ENCODE measurements around the gene HBD. TPM values are rescaled to one million over a fixed set of nuclear protein-coding genes. Genes with fewer than 3 reads are reported as not detected.

The HBD gene
- total and polyA plus RNA-seq, 9 of the 15 experiments (the other 6 are each of a cell fraction or from before 2014, with no cell fraction given) = 11.8 to 169 (median 36.0) TPM

DNA sequence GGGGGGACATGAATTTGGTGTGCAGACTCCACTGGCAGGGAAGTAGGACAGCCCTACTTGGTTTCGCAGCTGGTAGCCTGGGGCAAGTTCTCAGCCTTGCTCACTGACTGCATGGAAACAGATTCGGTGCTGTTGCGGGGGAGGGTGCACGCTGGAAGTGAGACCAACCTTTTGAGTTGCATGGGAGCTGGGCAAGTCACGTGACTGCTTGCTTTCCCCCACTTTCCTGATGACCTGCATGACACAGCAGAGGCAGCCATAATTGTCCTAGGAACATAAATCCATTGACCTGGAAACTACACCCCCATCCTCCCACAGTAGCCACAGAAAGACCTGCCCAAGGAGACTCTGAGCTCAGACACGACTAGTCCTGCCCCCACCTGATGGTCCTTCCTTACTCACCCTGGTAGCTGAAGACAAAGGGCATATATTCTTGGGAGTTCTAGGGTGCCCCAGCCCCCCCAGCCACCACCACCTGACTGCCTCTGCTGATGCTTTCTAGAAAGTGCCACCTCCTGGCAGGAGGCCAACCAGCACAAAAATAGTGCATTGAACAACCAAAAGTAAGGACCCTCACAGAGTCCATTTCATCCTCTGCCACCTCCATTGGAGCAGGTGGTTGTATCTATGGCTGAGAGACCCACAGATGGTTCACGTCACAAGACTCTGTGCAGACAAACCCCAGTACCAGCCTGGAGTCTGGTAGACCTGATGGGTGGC lies 24.4 kb upstream of the HBD start (continued):
- peak; percentile 61; the same call in 1 of the 2 replicates for TF ChIP-seq JUND (IDR thresholded peaks at IDR 0.05; ENCODE audit: borderline replicate concordance, low read depth, low read length)
- TF ChIP-seq JUND (tag; IDR thresholded peaks at IDR 0.05; ENCODE audit: borderline replicate concordance, low read depth, low read length) = no peak
- TF ChIP-seq ARNT (IDR thresholded peaks at IDR 0.05) = peak in 1 of 2 experiments; percentile 42; a peak in 1 of 4 replicates
- TF ChIP-seq, protein P1, sequence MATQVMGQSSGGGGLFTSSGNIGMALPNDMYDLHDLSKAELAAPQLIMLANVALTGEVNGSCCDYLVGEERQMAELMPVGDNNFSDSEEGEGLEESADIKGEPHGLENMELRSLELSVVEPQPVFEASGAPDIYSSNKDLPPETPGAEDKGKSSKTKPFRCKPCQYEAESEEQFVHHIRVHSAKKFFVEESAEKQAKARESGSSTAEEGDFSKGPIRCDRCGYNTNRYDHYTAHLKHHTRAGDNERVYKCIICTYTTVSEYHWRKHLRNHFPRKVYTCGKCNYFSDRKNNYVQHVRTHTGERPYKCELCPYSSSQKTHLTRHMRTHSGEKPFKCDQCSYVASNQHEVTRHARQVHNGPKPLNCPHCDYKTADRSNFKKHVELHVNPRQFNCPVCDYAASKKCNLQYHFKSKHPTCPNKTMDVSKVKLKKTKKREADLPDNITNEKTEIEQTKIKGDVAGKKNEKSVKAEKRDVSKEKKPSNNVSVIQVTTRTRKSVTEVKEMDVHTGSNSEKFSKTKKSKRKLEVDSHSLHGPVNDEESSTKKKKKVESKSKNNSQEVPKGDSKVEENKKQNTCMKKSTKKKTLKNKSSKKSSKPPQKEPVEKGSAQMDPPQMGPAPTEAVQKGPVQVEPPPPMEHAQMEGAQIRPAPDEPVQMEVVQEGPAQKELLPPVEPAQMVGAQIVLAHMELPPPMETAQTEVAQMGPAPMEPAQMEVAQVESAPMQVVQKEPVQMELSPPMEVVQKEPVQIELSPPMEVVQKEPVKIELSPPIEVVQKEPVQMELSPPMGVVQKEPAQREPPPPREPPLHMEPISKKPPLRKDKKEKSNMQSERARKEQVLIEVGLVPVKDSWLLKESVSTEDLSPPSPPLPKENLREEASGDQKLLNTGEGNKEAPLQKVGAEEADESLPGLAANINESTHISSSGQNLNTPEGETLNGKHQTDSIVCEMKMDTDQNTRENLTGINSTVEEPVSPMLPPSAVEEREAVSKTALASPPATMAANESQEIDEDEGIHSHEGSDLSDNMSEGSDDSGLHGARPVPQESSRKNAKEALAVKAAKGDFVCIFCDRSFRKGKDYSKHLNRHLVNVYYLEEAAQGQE (IDR thresholded peaks at IDR 0.05; ENCODE audit: borderline replicate concordance) = peak; percentile 57
- TF ChIP-seq, protein P1 (CRISPR knock-in tag; IDR thresholded peaks at IDR 0.05; ENCODE audit: low read depth) = no peak
- TF ChIP-seq ZNF384 (IDR thresholded peaks at IDR 0.05; ENCODE audit: low read depth, low read length) = no peak
- peak; percentile 15 for TF ChIP-seq TAF9B (IDR thresholded peaks at IDR 0.05; ENCODE audit: partially characterized antibody)
- peak; percentile 50; the same call in 1 of the 2 replicates for TF ChIP-seq CREM (IDR thresholded peaks at IDR 0.05; ENCODE audit: low read depth)
- 0 out of 4 replicates have a peak, but pooled peaks of 1 of the 2 experiments have one; percentile 57 for TF ChIP-seq TRIM24 (IDR thresholded peaks at IDR 0.05)
- TF ChIP-seq YY1 (IDR thresholded peaks at IDR 0.05; ENCODE audit: borderline replicate concordance in 1 of 3, control insufficient read depth in 1 of 3, extremely low read depth in 1 of 3, insufficient read depth in 3 of 3, insufficient read length in 1 of 3, insufficient replicate concordance in 2 of 3, low read depth in 1 of 3, low read length in 2 of 3) = peak; percentile 28 to 84 (median 42)
- TF ChIP-seq HMG20B (CRISPR knock-in tag; IDR thresholded peaks at IDR 0.05) = no peak
- no peak; the same call in 1 of the 2 replicates for TF ChIP-seq CREB1 (IDR thresholded peaks at IDR 0.05)
- TF ChIP-seq CREB1 (CRISPR knock-in tag; IDR thresholded peaks at IDR 0.05) = peak; percentile 53; the same call in 1 of the 2 replicates
- TF ChIP-seq ATF1 (CRISPR knock-in tag; IDR thresholded peaks at IDR 0.05) = no peak
- peak; percentile 35 for TF ChIP-seq ATF1 (tag; IDR thresholded peaks at IDR 0.05)

Data from K562 (cell line).